Urinary bladder (tissue), 4 donors: Measurements from ENCODE around the gene ASCC2. TPM values are rescaled to one million over a fixed set of nuclear protein-coding genes. Genes with fewer than 3 reads are reported as not detected.
"Not testable (repeated sequence)": the region's sequence is repeated elsewhere in the genome, so short reads cannot be mapped to it uniquely, and the experiment has no call there.

ENCODE experiments used
- DNase-seq: peaks from one replicate; pipeline ENCODE4 v3.0.0-alpha.2; 2015; ENCODE audit errors: extremely low spot score
- H3K27ac ChIP-seq: one replicate; pipeline ENCODE4 v1.5.1; 2013; ENCODE audit warnings: low read depth, mild to moderate bottlenecking, moderate library complexity
- H3K36me3 ChIP-seq: one replicate; pipeline ENCODE4 v1.6.1; 2013; ENCODE audit warnings: mild to moderate bottlenecking, moderate library complexity; ENCODE audit not compliant: insufficient read depth
- H3K4me1 ChIP-seq: one replicate; pipeline ENCODE4 v1.6.1; 2013; ENCODE audit warnings: mild to moderate bottlenecking, moderate library complexity; ENCODE audit not compliant: insufficient read depth
- H3K4me3 ChIP-seq: one replicate; pipeline ENCODE4 v1.5.1; 2013; ENCODE audit warnings: low read depth, low read length
- WGBS: extraction: QIAGEN DNeasy Blood & Tissue Kit; methylation state at CpG from one replicate; pipeline ENCODE4 v1.1.7; 2013; 5-methylcytosine and 5-hydroxymethylcytosine counted together
- polyA plus RNA-seq: library from polyadenylated mRNA; stranded (reverse); fragments of 200-250 nt; gene quantifications from one replicate; pipeline ENCODE4 v1.2.3, GENCODE V29; 2013
- total RNA-seq: library from RNA; depleted of rRNA; stranded (reverse); fragments of >200 nt; gene quantifications from one replicate; pipeline ENCODE4 v1.2.3, GENCODE V29; 2014
- donor health status: healthy with polysubstance abuse.
- donor health status: healthy.

The ASCC2 gene
- total and polyA plus RNA-seq, 2 donors, result 28.7 to 41.8 TPM

DNA sequence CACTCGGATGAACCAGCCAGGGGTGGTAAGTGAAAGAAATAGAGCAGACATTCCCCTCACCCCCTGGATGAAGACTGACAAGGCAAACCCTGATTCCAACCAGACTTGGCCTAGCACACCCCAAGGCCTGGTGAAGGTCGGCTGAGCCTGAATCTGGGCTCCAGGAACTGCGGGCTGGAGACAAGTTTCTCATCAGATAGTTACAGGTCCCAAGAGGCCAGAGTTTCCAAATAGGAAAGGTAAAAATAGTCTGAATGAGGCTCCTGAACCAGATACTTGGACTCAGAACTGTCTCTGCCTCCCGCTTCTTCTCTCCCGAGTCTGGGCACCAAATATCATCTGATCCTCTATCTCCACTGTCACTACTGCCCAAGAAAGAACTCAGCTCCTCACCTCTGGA is 79.1 kb downstream of the ASCC2 start:
- no peaks in the 10 kb centered on the region for H3K4me1 ChIP-seq
- 73% methylated on average over 5 of the region's 5 CpGs for WGBS
- no peak overlapping the region for H3K4me3 ChIP-seq
- no peak overlapping the region for H3K27ac ChIP-seq
- no peaks in the 10 kb centered on the region for H3K36me3 ChIP-seq
- DNase-seq, result no peak

DNA sequence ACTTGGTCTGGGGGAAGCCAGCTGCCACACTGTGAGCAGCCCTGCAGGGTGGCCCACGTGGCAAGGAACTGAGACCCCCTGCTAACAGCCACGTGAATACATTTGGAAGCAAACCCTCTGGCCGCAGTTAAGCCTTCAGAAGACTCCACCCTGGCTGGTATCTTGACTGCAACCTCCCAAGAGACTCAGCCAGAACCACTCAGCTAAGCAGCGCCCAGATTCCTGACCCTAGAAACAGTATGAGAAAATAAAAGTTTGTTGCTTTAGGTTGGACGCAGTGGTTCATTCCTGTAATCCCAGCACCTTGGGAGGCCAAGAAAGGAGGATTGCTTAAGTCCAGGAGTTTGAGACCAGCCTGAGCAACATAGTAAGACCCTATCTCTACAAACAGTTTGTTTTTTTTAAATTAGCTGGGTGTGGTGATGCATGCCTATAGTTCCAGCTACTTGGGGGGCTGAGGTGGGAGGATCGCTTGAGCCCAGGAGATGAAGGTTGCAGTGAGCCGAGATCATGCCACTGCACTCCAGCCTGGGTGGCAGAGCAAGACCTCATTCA is 79.9 kb downstream of the ASCC2 start:
- 75% methylated on average over 7 of the region's 7 CpGs for WGBS
- H3K4me1 ChIP-seq, result no peaks in the 10 kb centered on the region
- no peaks in the 10 kb centered on the region for H3K36me3 ChIP-seq
- no peak for DNase-seq
- H3K27ac ChIP-seq, result no peak overlapping the region
- no peak overlapping the region for H3K4me3 ChIP-seq

- Histone ChIP-seq H3K27ac (no peak overlapping the region), H3K4me1 (no peaks in the 10 kb centered on the region), H3K36me3 (no peaks in the 10 kb centered on the region), H3K4me3 (no peak overlapping the region)
- WGBS, result 96% methylated on average over 3 of the region's 3 CpGs
- no peak for DNase-seq
These were observed 81.0 kb downstream of the ASCC2 start for GRCh38 chr22:29757096-29757495.

GRCh38 chr22:29756341-29756740 is 81.7 kb downstream of the ASCC2 start:
- H3K4me3 ChIP-seq, result no peak overlapping the region
- 83% methylated on average over 7 of the region's 7 CpGs for WGBS
- DNase-seq, result no peak
- H3K27ac ChIP-seq, result no peak overlapping the region
- no peaks in the 10 kb centered on the region for H3K36me3 ChIP-seq
- no peaks in the 10 kb centered on the region for H3K4me1 ChIP-seq

- H3K4me1 ChIP-seq, result no peaks in the 10 kb centered on the region
- no peak overlapping the region for H3K4me3 ChIP-seq
- 87% methylated on average over 9 of the region's 9 CpGs for WGBS
- no peak for DNase-seq
- no peaks in the 10 kb centered on the region for H3K36me3 ChIP-seq
- H3K27ac ChIP-seq, result no peak overlapping the region
These were observed 82.2 kb downstream of the ASCC2 start for GRCh38 chr22:29755889-29756288.

DNA sequence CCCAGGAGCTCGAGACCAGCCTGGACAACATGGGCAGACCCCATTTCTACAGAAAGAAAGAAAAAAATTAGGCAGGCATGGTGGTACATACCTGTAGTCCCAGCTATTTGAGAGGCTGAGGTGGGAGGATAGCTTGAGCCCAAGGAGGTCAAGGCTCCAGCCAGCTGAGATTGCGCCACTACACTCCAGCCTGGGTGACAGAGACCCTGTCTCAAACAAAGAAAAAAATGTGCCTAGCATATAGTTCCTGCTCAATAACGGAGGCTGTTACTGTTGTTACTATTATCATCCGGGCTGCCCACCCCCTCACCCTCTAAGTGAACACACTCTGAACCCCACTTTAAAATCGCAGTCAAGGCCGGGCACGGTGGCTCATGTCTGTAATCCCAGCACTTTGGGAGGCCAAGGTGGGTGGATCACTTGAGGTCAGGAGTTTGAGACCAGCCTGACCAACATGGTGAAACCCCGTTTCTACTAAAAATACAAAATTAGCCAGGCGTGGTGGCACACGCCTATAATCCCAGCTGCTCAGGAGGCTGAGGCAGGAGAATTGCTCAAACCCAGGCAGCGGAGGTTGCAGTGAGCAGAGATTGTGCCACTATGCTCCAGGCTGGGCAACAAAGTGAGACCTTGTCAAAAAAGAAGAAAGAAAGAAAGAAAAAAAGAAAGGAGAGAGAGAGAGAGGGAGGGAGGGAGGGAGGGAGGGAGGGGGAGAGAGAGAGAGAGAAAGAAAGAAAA is 83.2 kb downstream of the ASCC2 start:
- H3K27ac ChIP-seq, H3K36me3 ChIP-seq, H3K4me3 ChIP-seq, DNase-seq, H3K4me1 ChIP-seq: not testable (repeated sequence)
- 92% methylated on average over 11 of the region's 11 CpGs for WGBS

DNA sequence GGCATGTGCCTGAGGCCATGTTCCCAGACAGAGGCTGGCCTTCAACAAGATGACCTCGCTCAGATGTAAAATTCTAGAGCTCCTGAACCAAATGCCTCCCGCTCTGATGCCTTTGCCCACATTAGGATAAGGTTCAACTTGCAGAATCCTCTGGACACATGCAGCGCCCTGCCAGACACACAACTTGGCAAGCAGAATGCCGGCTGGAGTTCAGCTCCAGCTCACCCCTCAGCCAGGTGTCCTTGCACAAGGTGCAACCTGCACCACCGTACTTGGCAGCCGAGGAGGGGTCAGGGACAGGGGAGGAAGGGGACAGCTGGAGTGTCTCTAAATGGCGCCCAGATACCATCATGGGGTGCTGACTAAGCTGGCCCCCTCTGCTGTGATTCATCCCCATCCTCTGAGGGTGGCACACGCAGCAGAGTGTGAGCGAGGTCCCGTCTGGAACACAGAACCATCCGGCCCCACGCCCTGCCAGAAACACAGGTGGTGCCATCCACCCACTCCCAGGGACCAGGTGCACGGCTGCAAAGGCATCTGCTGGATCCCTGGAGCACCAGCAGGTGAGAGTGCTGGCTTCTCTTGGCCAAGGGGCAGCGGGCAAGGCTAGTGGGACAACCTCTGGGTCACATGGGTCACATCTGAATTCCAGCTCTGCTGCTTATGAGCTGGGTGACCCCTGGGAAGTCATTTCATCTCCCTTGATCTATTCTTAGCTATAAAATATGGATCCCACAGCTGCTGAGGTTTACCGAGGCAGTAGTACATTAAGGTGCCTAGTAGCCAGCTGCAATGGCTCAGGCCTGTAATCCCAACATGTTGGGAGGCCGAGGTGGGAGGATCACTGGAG is 84.0 kb downstream of the ASCC2 start:
- Histone ChIP-seq H3K36me3 (no peaks in the 10 kb centered on the region), H3K4me1 (no peaks in the 10 kb centered on the region), H3K4me3 (no peak overlapping the region), H3K27ac (no peak overlapping the region)
- no peak for DNase-seq
- WGBS, result 90% methylated on average over 16 of the region's 16 CpGs

DNA sequence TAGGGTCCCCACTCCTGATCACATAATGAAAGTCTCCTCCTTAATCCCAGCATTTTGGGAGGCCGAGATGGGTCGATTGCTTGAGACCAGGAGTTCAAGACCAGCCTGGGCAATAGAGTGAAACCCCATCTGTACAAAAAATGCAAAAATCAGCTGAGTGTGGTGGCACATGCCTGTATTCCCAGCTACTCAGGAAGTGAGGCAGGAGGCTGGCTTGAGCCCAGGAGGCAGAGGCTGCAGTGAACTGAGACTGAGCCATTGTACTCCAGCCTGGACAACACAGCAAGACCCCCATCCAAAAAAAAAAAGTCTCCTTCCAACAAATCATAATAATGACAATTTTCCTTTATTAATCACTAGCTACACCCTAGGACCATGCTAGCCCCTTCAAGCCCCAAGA is 86.4 kb downstream of the ASCC2 start:
- 96% methylated on average over 2 of the region's 2 CpGs for WGBS
- no peak for DNase-seq
- H3K4me3 ChIP-seq, result no peak overlapping the region
- H3K4me1 ChIP-seq, result no peaks in the 10 kb centered on the region
- peaks cover 5% of the 10 kb centered on the region for H3K36me3 ChIP-seq
- no peak overlapping the region for H3K27ac ChIP-seq

- H3K4me1 ChIP-seq, result no peaks in the 10 kb centered on the region
- WGBS, result 86% methylated on average over 11 of the region's 11 CpGs
- no peak for DNase-seq
- H3K4me3 ChIP-seq, result no peak overlapping the region
- H3K27ac ChIP-seq, result no peak overlapping the region
- peaks cover 5% of the 10 kb centered on the region for H3K36me3 ChIP-seq
These were observed 87.2 kb downstream of the ASCC2 start for GRCh38 chr22:29750559-29751538.

DNA sequence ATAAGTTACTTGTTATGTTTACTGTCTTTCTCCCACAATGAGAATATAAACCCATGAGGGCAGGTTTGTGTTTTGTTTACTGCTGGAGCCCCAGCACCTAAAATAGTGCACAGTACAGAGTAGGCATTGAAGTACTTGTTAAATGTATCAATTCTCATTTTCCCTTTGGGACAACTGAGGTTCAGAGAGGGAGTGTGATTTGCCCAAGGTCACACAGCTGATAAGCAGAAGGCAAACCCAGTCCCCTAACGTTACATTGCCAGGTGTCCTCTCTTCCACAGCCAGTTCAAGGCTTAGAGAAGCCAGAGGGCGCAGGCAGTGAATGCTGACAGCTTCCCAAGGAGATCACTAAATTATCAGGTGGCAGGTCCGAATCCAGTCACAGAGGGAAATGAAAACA is 88.0 kb downstream of the ASCC2 start:
- no peak for DNase-seq
- H3K36me3 ChIP-seq, result peaks cover 5% of the 10 kb centered on the region
- H3K4me3 ChIP-seq, result no peak overlapping the region
- H3K4me1 ChIP-seq, result no peaks in the 10 kb centered on the region
- WGBS, result 93% methylated on average over 3 of the region's 3 CpGs
- H3K27ac ChIP-seq, result no peak overlapping the region

- H3K4me1 ChIP-seq, result no peaks in the 10 kb centered on the region
- peaks cover 5% of the 10 kb centered on the region for H3K36me3 ChIP-seq
- H3K4me3 ChIP-seq, result no peak overlapping the region
- H3K27ac ChIP-seq, result no peak overlapping the region
- 94% methylated on average over 9 of the region's 9 CpGs for WGBS
- no peak for DNase-seq
These were observed 89.7 kb downstream of the ASCC2 start for GRCh38 chr22:29748248-29748893.

DNA sequence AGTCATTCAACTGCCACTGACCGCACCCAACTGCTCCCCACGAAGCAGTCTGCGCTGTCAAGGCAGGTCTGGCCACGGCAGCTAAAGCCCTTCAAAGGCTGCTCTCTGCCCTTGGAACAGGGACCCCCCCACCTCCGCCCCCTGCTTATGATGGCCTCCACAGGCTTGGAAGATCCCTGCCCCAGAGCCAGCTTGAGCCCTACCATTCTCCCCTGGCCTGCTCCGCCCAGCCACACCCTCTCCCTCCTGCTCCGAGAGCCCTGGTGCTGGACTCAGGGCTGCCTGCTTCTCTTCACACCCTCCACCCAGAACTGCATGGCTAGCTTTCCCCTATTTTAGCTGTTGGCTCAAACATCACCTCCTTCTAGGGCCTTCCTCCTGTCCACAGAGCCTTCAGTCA is 90.2 kb downstream of the ASCC2 start:
- Histone ChIP-seq H3K4me1 (no peaks in the 10 kb centered on the region), H3K36me3 (peaks cover 5% of the 10 kb centered on the region), H3K4me3 (no peak overlapping the region), H3K27ac (no peak overlapping the region)
- DNase-seq, result no peak
- WGBS, result 90% methylated on average over 7 of the region's 7 CpGs

GRCh38 chr22:29744902-29745301 is 93.2 kb downstream of the ASCC2 start:
- no peak overlapping the region for H3K4me3 ChIP-seq
- 48% methylated on average over 8 of the region's 8 CpGs for WGBS
- peaks cover 8% of the 10 kb centered on the region for H3K36me3 ChIP-seq
- no peak overlapping the region for H3K27ac ChIP-seq
- no peak for DNase-seq
- no peaks in the 10 kb centered on the region for H3K4me1 ChIP-seq
